NK-92 (cell line): ENCODE measurements around the gene GOLGA6B.
"Not testable (repeated sequence)": the region's sequence is repeated elsewhere in the genome, so short reads cannot be mapped to it uniquely, and the experiment has no call there.

Experiments
- DNase-seq: peaks from one replicate; lab custom pipeline; 2025; ENCODE audit not compliant: unreplicated experiment; lab: John Stamatoyannopoulos, UW

Gene GOLGA6B

GRCh38 chr15:72661081-72661480 is 6.6 kb downstream of the GOLGA6B start:
- DNase-seq, result not testable (repeated sequence)

GRCh38 chr15:72663931-72664330 is 9.4 kb downstream of the GOLGA6B start:
- DNase-seq, result not testable (repeated sequence)

GRCh38 chr15:72665706-72666105 is 11.2 kb downstream of the GOLGA6B start:
- not testable (repeated sequence) for DNase-seq

- not testable (repeated sequence) for DNase-seq
Measured at GRCh38 chr15:72669803-72670202, 15.3 kb downstream of the GOLGA6B start.

- not testable (repeated sequence) for DNase-seq
Measured at GRCh38 chr15:72670656-72671352, 16.3 kb downstream of the GOLGA6B start.

GRCh38 chr15:72671525-72671924 is 17.0 kb downstream of the GOLGA6B start:
- no peak for DNase-seq

- no peak for DNase-seq
Measured at GRCh38 chr15:72676838-72677237, 22.3 kb downstream of the GOLGA6B start.

GRCh38 chr15:72680931-72681330 is 26.4 kb downstream of the GOLGA6B start:
- DNase-seq, result no peak

- no peak for DNase-seq
Measured at GRCh38 chr15:72682772-72683171, 28.3 kb downstream of the GOLGA6B start.

- no peak for DNase-seq
Measured at GRCh38 chr15:72685301-72685924, 30.9 kb downstream of the GOLGA6B start.

GRCh38 chr15:72685925-72686794 is 31.7 kb downstream of the GOLGA6B start, which contains the start of the genes BBS4 and HIGD2B:
Gene BBS4, plus strand, starts transcription at chr15:72686207. Its CDS starts 21 bp downstream, at chr15:72686228.
Gene HIGD2B, minus strand, starts transcription at chr15:72686182. Its CDS starts 9,808 bp downstream, at chr15:72676374.
- no peak for DNase-seq

GRCh38 chr15:72688697-72689096 is 34.2 kb downstream of the GOLGA6B start:
- DNase-seq, result no peak

GRCh38 chr15:72690938-72691337 is 36.4 kb downstream of the GOLGA6B start:
- DNase-seq, result no peak

- DNase-seq, result no peak
Measured at GRCh38 chr15:72698938-72699337, 44.4 kb downstream of the GOLGA6B start.

- DNase-seq, result no peak
Measured at GRCh38 chr15:72700076-72700475, 45.6 kb downstream of the GOLGA6B start.

GRCh38 chr15:72706266-72706665 is 51.8 kb downstream of the GOLGA6B start:
- no peak for DNase-seq

GRCh38 chr15:72708551-72709303 is 54.2 kb downstream of the GOLGA6B start:
- DNase-seq, result not testable (repeated sequence)
